Heart left ventricle (tissue), 16 donors: ENCODE results near the gene SEZ6L. TPM values are rescaled to one million over a fixed set of nuclear protein-coding genes. Genes with fewer than 3 reads are reported as not detected.

Source experiments
- ATAC-seq, 4 donors: fragments of 200-7000 bp; cut with Tn5 transposase; one replicate each; pipeline ENCODE4 v1.9.1; 2020 to 2022; ENCODE audit warnings: moderate library complexity in 4 of 4, mild to moderate bottlenecking in 3 of 4, moderate number of reproducible peaks in 1 of 4
- DNase-seq, 5 donors: peaks; one replicate each; pipeline ENCODE4 v3.0.0-alpha.2; 2020
- H3K27ac ChIP-seq, 12 donors: fragments of 200-600 bp; sonication (generic) in 4 of 12; one replicate each; pipeline versions ENCODE4 v1.5.0 to v1.8.0; 2016 to 2022; ENCODE audit warnings: mild to moderate bottlenecking in 2 of 12
- H3K27me3 ChIP-seq, 9 donors: fragments of 200-600 bp; sonication (generic) in 2 of 9; one replicate each; pipeline versions ENCODE4 v1.5.1 to v1.8.0; 2016 to 2022; ENCODE audit warnings: mild to moderate bottlenecking in 3 of 9
- H3K36me3 ChIP-seq, 9 donors: fragments of 200-600 bp; sonication (generic) in 2 of 9; one replicate each; pipeline versions ENCODE4 v1.5.0 to v1.8.0; 2018 to 2022; ENCODE audit warnings: mild to moderate bottlenecking in 2 of 9
- H3K4me1 ChIP-seq, 12 donors: fragments of 200-600 bp; sonication (generic) in 4 of 12; one replicate each; pipeline versions ENCODE4 v1.5.0 to v1.8.0; 2016 to 2022; ENCODE audit warnings: mild to moderate bottlenecking in 3 of 12
- H3K4me3 ChIP-seq, 12 donors: fragments of 200-600 bp; sonication (generic) in 4 of 12; one replicate each; pipeline versions ENCODE4 v1.5.0 to v1.8.0; 2017 to 2022; ENCODE audit warnings: mild to moderate bottlenecking in 9 of 12, moderate library complexity in 4 of 12
- H3K9me3 ChIP-seq, 12 donors: fragments of 200-600 bp; sonication (generic) in 4 of 12; one replicate each; pipeline versions ENCODE4 v1.5.0 to v1.8.0; 2016 to 2022; ENCODE audit warnings: mild to moderate bottlenecking in 1 of 12
- POLR2A ChIP-seq, 2 donors: fragments of 450-650 bp; IDR thresholded peaks; one replicate each; pipeline ENCODE4 v1.6.1; 2017; ENCODE audit warnings: antibody characterized with exemption in 2 of 2, mild to moderate bottlenecking in 2 of 2, moderate library complexity in 2 of 2
- WGBS, 4 donors: extraction: QIAGEN DNeasy Blood & Tissue Kit in 2 of 4; methylation state at CpG; one replicate each; pipeline versions ENCODE4 v1.1.5 to v1.1.7; 2013 to 2018; 5-methylcytosine and 5-hydroxymethylcytosine counted together
- intact Hi-C, 10 donors: fragments of 100-400 bp; cut with DNase I; formaldehyde crosslinking; loops; one replicate each; pipeline versions ENCODE4 v1.11.1 to v1.14.2; 2022
- polyA plus RNA-seq, 2 donors: library from polyadenylated mRNA; stranded (reverse); fragments of 200-250 nt; gene quantifications; one replicate each; pipeline ENCODE4 v1.2.3, GENCODE V29; 2013
- total RNA-seq, 9 donors: library from RNA; depleted of rRNA in 2 of 9; stranded (reverse); fragments of >200 nt in 2 of 9; fragmentation: NEBNext Ultra II Directional in 3 of 9; extraction: Animal tissue kit (Norgen Biotek cat#: 25700) in 3 of 9; gene quantifications; one replicate each; pipeline versions ENCODE4 v1.1.0 to v1.2.4, GENCODE V29; 2016 to 2023
- TF ChIP-seq, protein P1 (sequence below), 12 donors: fragments of 200-600 bp; sonication (generic) in 4 of 12; IDR thresholded peaks; one replicate each; pipeline versions ENCODE4 v1.5.0 to v1.8.0; 2018 to 2022; ENCODE audit warnings: antibody characterized with exemption in 12 of 12, mild to moderate bottlenecking in 5 of 12
- donor health status: ischemic (EF 13 %, LVEDD 7.1; RV severe dilation, severe dysfunction).
- donor health status: healthy with polysubstance abuse.
- donor health status: DM: no; HTN: yes; CAD: no.
- donor health status: DM: no; HTN: no; CAD: no.
- donor health status: ischemic (EF 25% LVEDD 6.9; RV normal size, moderate dysfunction).
- donor health status: ischemic (EF 25% LVEDD 5.7; RV mildly dilated, moderate dysfunction).
- donor health status: healthy.
- donor health status: DM: yes; HTN: yes; CAD: no.
- donor health status: ischemic (EF 35%, LVEDD 5.7; RV mildly dilated, moderate dysfunction).
- donor health status: nonischemic (EF 11% LVEDD 7.7; RV severe dilation, severe dysfunction).
- donor health status: DM: yes; HTN: yes; CAD: no.
- donor health status: PGD.
- donor health status: ischemic (EF 29% LVEDD 5.4; RV normal size, mild dysfunction).
- donor health status: nonischemic (EF 23%, LVEDD 6.1; RV moderate dilation, normal function).

The SEZ6L gene
- total and polyA plus RNA-seq, 11 donors: 0.04 to 1.6 (median 0.17) TPM; not detected in 2

DNA sequence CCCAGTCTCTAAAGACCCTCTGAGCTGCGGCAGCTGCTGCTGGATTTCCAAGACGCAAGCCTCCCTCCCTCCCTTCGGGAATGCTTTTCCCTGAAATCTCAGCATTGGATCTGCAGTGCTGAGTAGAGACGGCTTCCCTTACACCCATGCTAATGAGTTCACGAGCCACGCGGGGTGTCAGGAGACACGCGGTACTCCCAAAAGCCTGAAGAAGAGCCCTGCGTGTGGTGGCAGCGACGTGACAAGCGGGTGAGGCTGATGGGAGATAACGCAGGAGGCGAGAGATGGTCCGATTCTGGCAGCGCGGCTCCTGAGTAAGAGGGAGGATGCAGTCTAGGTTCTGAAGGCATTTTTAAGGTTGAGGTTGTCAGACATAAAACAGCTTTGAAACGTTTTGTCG is 185.4 kb downstream of the SEZ6L start:
- Histone ChIP-seq H3K4me3 (no peak overlapping the region), H3K9me3 (no peaks in the 10 kb centered on the region), H3K36me3 (no peaks in the 10 kb centered on the region), H3K4me1 (no peaks in the 10 kb centered on the region), H3K27ac (no peak overlapping the region), H3K27me3 (peaks cover 0 to 20% (median 0%) of the 10 kb centered on the region in 9 donors)
- TF ChIP-seq POLR2A (IDR thresholded peaks at IDR 0.05): no peak
- TF ChIP-seq, protein P1, sequence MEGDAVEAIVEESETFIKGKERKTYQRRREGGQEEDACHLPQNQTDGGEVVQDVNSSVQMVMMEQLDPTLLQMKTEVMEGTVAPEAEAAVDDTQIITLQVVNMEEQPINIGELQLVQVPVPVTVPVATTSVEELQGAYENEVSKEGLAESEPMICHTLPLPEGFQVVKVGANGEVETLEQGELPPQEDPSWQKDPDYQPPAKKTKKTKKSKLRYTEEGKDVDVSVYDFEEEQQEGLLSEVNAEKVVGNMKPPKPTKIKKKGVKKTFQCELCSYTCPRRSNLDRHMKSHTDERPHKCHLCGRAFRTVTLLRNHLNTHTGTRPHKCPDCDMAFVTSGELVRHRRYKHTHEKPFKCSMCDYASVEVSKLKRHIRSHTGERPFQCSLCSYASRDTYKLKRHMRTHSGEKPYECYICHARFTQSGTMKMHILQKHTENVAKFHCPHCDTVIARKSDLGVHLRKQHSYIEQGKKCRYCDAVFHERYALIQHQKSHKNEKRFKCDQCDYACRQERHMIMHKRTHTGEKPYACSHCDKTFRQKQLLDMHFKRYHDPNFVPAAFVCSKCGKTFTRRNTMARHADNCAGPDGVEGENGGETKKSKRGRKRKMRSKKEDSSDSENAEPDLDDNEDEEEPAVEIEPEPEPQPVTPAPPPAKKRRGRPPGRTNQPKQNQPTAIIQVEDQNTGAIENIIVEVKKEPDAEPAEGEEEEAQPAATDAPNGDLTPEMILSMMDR (IDR thresholded peaks at IDR 0.05): no peak
- ATAC-seq (no peak), DNase-seq (no peak)
- intact Hi-C loops: no loop called here
- 53 to 61% (median 56%) methylated on average over 20 of the region's 20 CpGs for WGBS, 4 donors

DNA sequence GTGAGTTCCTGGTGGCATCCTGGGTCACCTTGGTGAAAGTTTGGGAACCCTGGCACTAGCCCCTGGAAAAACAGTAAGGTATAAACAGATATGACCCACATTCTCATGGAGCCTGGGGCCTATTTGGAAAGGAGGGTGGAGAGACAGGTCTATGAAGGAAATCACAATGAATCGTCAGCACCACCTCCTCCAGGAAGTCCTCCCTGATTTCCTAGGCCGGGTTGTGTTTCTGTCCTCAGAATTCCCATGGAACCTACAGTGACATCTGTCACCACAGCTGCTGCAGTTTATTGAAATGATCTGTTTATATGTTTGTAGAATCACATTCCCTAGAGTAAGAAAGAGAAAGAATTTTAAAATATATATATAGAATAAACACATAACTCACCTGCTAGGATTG is 188.0 kb downstream of the SEZ6L start:
- no peaks in the 10 kb centered on the region for H3K36me3 ChIP-seq
- intact Hi-C loops: no loop called here
- no peaks in the 10 kb centered on the region for H3K9me3 ChIP-seq
- WGBS, 4 donors: 53 to 61% (median 54%) methylated on average over 2 of the region's 2 CpGs
- H3K4me1 ChIP-seq: peaks cover 0 to 9% (median 0%) of the 10 kb centered on the region in 12 donors
- TF ChIP-seq, protein P1 (IDR thresholded peaks at IDR 0.05): no peak
- TF ChIP-seq POLR2A (IDR thresholded peaks at IDR 0.05): no peak
- no peak overlapping the region for H3K4me3 ChIP-seq
- H3K27ac ChIP-seq: no peak overlapping the region
- ATAC-seq (no peak), DNase-seq (no peak)
- peaks cover 0 to 35% (median 4%) of the 10 kb centered on the region in 9 donors for H3K27me3 ChIP-seq

DNA sequence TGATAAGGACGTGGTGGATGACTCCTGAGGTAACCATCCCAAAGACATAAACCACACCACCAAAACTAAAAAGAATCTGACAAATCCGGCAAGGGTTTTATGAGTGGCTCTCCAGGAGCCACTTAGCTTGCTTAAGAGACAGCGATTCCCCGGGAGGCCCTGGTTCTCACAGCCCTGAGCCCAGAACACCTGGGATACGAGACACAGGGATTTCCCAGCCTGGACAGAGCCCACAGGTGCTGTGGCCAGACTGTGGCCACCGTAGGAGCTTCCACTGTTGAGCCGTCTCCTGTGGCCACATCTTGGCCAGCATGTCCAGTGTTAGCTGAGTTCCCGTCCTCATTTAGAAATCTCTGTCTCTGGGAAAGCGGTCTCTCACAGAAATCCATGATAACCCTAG is 188.6 kb downstream of the SEZ6L start:
- no peak overlapping the region for H3K4me3 ChIP-seq
- no peak for DNase-seq
- intact Hi-C loops: no loop called here
- H3K27me3 ChIP-seq: peaks cover 0 to 40% (median 4%) of the 10 kb centered on the region in 9 donors
- no peaks in the 10 kb centered on the region for H3K9me3 ChIP-seq
- WGBS, 4 donors: 57 to 68% (median 65%) methylated on average over 6 to 9 of the region's 9 CpGs
- TF ChIP-seq, protein P1 (IDR thresholded peaks at IDR 0.05): no peak
- TF ChIP-seq POLR2A (IDR thresholded peaks at IDR 0.05): no peak
- H3K4me1 ChIP-seq: peaks cover 0 to 9% (median 0%) of the 10 kb centered on the region in 12 donors
- H3K36me3 ChIP-seq: no peaks in the 10 kb centered on the region
- no peak for ATAC-seq
- no peak overlapping the region for H3K27ac ChIP-seq

DNA sequence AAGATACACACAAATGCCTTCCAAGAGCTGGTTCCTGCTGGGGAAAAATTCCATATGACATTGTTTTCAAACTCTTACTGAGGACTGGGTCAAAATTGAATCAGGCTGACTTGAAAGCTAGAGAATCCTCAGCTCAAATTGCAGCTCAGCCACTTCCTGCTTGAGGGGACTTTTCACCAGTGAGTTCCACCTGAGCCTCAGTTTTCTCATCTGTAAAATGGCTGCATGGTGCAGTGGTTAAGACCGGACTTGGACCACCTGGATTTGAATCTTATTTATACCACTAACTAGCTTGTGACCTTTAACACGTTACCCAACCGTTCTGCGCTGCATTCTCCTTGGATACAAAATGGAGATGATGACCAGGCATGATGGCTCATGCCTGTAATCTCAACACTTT is 189.9 kb downstream of the SEZ6L start:
- intact Hi-C loops: no loop called here
- no peaks in the 10 kb centered on the region for H3K36me3 ChIP-seq
- TF ChIP-seq, protein P1 (IDR thresholded peaks at IDR 0.05): no peak
- no peak for TF ChIP-seq POLR2A (IDR thresholded peaks at IDR 0.05)
- DNase-seq (no peak), ATAC-seq (no peak)
- H3K27ac ChIP-seq: no peak overlapping the region
- no peak overlapping the region for H3K4me3 ChIP-seq
- peaks cover 0 to 9% (median 0%) of the 10 kb centered on the region in 12 donors for H3K4me1 ChIP-seq
- H3K9me3 ChIP-seq: no peaks in the 10 kb centered on the region
- peaks cover 0 to 43% (median 4%) of the 10 kb centered on the region in 9 donors for H3K27me3 ChIP-seq
- WGBS, 4 donors: 87 to 91% (median 89%) methylated on average over 4 of the region's 4 CpGs
